GM21390 (cell line): Measurements from ENCODE around the gene MAP4K4.

Experiments
- ATAC-seq: cut with Tn5 transposase; IDR thresholded peaks from one replicate; pipeline ENCODE4 v1.9.1; 2021; ENCODE audit not compliant: unreplicated experiment

MAP4K4 gene

GRCh38 chr2:101692041-101692440 is 5.5 kb upstream of the MAP4K4 start:
- ATAC-seq, result no peak

- no peak for ATAC-seq
Observed at GRCh38 chr2:101692766-101693165, 4.7 kb upstream of the MAP4K4 start.

- no peak for ATAC-seq
Observed at GRCh38 chr2:101693991-101694588, 3.4 kb upstream of the MAP4K4 start.

- ATAC-seq, result no peak
Observed at GRCh38 chr2:101696272-101697123, 1.0 kb upstream of the MAP4K4 start.

GRCh38 chr2:101698014-101698843 is 722 bp downstream of the MAP4K4 start:
- peak; percentile 29 for ATAC-seq

- ATAC-seq, result no peak
Observed at GRCh38 chr2:101698844-101699754, 1.6 kb downstream of the MAP4K4 start.

- ATAC-seq, result no peak
Observed at GRCh38 chr2:101699755-101700461, 2.4 kb downstream of the MAP4K4 start.

GRCh38 chr2:101704046-101704466 is 6.5 kb downstream of the MAP4K4 start:
- no peak for ATAC-seq

- ATAC-seq, result no peak
Observed at GRCh38 chr2:101704816-101705578, 7.5 kb downstream of the MAP4K4 start.

- no peak for ATAC-seq
Observed at GRCh38 chr2:101706121-101706818, 8.8 kb downstream of the MAP4K4 start.

- ATAC-seq, result peak; percentile 49
Observed at GRCh38 chr2:101706819-101707177, 9.3 kb downstream of the MAP4K4 start.

- no peak for ATAC-seq
Observed at GRCh38 chr2:101710036-101710435, 12.5 kb downstream of the MAP4K4 start.

- no peak for ATAC-seq
Observed at GRCh38 chr2:101710471-101711318, 13.2 kb downstream of the MAP4K4 start.

- ATAC-seq, result no peak
Observed at GRCh38 chr2:101714118-101714517, 16.6 kb downstream of the MAP4K4 start.

- ATAC-seq, result peak; percentile 69
Observed at GRCh38 chr2:101717071-101717845, 19.8 kb downstream of the MAP4K4 start.

- ATAC-seq, result no peak
Observed at GRCh38 chr2:101718479-101718878, 21.0 kb downstream of the MAP4K4 start.

GRCh38 chr2:101718993-101719571 is 21.6 kb downstream of the MAP4K4 start:
- no peak for ATAC-seq
